Uterus (tissue), 2 donors: Measurements from ENCODE around the gene ACTBL2.

Experiments
- POLR2A ChIP-seq, 2 donors: fragments of 450-650 bp; IDR thresholded peaks; one replicate each; pipeline ENCODE4 v1.6.1; 2016; ENCODE audit warnings: antibody characterized with exemption in 2 of 2, mild to moderate bottlenecking in 1 of 2, moderate library complexity in 1 of 2
- TF ChIP-seq, protein P1 (sequence below), 4 experiments: fragments of 200-600 bp in 2 of 4; fragments of 450-650 bp in 2 of 4; sonication (generic) in 2 of 4; IDR thresholded peaks; one replicate each; pipeline ENCODE4 v1.5.1; 2016 to 2019; ENCODE audit warnings: antibody characterized with exemption in 4 of 4, mild to moderate bottlenecking in 2 of 4, moderate library complexity in 1 of 4

DNA sequence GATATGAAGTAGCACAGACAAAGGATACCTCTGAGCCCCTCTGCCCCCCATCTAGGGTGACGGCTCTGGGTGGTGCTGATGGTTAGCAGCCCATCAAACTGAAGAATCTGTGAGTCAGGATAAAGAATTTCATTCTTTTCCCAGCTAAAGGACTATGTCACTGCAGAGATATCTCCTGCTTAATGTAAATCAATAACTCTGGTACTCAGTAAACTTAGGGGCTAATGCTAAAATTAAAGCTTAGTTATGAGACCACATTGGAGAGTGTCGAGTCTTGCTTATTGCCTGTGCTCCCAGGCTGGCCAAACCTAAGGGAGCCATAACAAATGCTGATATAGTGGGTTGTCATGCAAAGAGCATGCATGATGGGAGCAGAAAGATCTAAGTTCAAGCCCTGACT is 25.6 kb upstream of the ACTBL2 start:
- TF ChIP-seq, protein P1, sequence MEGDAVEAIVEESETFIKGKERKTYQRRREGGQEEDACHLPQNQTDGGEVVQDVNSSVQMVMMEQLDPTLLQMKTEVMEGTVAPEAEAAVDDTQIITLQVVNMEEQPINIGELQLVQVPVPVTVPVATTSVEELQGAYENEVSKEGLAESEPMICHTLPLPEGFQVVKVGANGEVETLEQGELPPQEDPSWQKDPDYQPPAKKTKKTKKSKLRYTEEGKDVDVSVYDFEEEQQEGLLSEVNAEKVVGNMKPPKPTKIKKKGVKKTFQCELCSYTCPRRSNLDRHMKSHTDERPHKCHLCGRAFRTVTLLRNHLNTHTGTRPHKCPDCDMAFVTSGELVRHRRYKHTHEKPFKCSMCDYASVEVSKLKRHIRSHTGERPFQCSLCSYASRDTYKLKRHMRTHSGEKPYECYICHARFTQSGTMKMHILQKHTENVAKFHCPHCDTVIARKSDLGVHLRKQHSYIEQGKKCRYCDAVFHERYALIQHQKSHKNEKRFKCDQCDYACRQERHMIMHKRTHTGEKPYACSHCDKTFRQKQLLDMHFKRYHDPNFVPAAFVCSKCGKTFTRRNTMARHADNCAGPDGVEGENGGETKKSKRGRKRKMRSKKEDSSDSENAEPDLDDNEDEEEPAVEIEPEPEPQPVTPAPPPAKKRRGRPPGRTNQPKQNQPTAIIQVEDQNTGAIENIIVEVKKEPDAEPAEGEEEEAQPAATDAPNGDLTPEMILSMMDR (IDR thresholded peaks at IDR 0.05) = no peak
- TF ChIP-seq POLR2A (IDR thresholded peaks at IDR 0.05) = no peak
